Activated CD8-positive, alpha-beta memory T cell treated with anti-CD3 and anti-CD28 coated beads, Interleukin-2, amount 50 U/mL, for 48 hours (primary cell): ENCODE measurements around the gene CHIC2.
"Not testable (repeated sequence)": the region's sequence is repeated elsewhere in the genome, so short reads cannot be mapped to it uniquely, and the experiment has no call there.

Experiments
- DNase-seq: peaks from one replicate; pipeline ENCODE4 v3.0.0-alpha.2; 2020

CHIC2 gene

DNA sequence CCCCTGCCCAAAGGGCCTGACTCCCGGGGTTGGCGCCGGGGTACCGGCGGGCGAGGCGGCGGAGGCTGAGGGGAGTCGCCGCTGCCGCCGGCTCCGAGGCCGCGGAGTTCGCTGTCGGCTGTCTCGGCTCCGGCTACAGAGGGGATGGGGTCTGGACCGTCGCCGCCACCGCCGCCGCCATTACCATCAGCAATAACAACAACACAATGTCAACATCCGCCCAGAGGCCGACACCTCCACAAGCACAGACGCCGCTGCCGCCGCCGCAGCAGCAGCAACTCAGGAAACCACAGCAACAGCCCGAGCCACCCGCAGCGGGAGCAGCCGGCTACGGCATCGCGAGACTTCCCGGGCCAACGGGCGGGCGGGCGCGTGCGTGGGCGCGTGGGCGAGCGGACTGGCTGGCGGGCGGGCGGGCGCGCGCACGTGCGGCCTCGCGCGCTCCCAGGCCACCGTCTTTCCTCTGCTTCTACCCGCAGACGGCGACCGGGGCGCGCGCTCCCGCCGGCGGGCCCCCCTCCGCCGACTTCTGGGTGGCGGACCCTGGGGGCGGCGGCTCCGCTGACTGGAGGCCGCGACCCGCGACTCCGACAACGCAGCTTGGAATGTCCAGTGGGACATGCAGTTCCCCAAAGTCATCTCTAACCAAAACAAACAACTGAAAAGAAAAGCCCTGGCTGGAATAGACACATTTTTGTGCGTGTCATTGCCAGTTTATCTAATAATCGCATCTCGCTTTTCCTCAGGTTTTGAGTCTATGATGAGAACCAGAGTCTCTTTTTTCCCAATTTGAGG lies at the start of gene CHIC2:
Gene CHIC2 (minus strand): TSS at position 289 of the 795 bp plus-strand sequence. CDS start 305 bp downstream, outside the sequence.
- peak; percentile 97 for DNase-seq

DNA sequence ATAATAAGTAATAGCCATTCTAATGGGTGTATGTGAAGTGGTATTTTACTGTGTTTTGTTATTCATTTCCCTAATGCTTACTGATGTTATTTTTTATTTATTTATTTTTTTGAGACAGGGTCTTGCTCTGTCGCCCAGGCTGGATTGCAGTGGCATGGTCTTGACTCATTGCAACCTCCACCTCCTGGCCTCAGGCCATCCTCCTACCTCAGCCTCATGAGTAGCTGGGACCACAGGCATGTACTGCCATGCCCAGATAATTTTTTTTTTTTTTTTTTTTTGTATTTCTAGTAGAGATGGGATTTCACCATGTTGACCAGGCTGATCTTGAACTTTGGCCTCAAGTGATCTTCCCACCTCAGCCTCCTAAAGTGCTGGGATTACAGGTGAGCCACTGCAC lies 48.8 kb upstream of the CHIC2 start:
- not testable (repeated sequence) for DNase-seq

DNA sequence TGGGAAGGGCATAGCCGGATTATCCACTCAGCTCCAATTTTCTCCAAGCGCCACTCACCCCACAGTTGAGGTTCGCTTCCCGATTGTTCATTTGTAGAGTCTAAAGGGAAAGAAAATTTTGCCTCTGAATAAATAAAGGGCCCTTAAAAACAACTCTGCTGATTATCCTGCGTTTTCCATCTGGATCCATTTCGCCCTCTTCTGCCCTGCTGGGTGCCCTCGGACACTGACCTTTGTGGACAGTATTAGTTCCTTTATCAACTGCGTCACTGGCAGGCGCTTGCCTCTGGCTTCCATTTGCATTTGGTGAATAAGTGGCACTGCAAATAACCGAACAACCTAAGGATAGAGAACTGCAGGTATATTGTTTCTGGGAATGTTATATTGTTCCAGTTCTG lies 45.6 kb upstream of the CHIC2 start:
- DNase-seq = no peak

DNA sequence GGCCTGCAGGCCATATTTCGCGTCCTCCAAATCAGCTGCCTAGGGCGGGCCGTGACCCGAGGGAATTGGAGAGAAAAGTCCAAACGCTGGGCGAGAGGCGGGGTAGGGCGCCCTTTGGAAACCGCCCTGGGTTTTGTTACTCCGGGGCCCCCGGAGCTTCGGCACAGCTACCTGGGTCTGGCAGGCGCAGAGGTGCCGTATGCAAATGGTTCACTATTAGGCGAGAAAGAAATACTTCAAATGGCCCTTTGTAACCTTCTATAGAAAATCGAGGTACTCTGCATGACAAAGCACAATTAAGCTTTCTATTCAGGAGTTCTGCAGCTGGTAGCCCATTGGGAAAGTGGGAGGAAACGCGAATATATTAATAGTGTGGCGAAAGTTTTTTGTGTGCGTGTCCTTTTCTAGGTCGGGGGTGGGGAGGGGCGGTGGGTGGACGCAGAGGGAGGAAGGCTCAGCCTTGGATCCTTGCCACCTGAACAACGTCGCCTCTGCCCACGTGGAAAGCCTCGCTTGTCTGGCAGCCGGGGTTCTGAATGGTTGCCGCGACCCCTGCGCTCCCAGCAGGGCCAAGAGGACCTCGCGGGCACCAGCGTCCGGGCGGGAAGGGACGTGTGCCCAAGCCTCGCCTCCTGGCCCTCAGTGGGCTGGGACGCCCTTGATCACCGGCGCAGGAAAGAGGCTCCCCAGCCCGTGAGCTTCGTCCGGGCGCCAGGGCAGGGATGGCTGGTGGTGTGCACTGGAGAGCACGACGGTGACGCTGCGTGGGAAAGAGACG lies 45.0 kb upstream of the CHIC2 start:
- DNase-seq = no peak

DNA sequence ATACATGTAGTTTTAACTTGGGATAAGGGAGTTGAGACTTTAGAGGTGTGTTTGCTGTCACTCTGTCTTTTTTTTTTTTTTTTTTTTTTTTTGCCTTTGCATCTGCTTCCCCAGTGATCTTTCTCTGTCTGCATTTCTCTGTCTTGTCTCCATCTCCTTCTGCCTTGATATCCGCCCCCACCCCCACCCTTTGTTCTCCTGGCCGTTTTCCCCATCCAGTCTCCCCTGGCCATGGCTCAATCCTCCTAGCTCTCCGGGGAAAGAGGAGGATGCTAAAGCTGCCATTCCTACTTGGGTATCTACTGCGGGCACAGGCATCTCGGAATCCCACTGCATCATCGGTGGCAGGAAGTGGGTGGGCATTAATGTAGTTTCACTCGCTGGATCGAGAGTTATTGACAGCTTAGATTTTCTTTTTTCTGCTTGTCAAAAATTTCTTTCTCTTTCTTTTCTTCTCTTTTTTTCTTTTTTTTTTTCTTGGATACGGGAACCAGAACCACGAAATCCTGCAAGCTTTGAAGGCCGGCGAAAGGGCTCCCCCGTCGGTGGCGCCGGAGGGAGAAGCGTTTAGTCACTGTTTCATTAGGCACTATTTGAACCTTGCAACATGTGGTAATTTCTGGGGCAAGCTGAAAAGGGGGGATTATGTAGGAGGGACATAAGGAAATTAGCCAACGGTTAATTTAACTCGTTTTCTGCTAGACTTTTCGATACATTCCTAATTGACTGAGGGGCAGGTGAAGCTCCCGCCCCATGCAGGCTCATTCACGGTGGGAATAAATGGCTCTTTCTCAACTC lies 43.7 kb upstream of the CHIC2 start:
- DNase-seq = no peak

DNA sequence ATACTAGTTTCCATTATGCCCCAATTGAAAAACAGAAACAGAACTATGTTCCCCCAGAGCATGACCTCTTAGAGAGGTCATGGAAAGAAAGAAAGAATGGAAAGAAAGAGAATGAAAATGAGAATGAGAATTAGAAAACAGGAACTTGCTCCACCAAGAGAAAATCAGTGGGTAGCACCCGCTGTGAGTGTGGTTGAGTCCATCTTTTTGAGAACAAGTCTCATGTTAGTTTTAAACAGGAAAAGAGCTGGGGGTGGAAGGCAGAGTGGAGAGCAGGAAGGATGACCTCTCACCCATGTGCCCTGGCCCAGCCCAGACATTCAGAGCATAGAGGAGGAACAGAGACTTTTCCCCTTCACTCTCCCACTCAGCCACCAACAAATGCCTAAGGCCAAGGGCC lies 40.5 kb upstream of the CHIC2 start:
- DNase-seq = no peak

DNA sequence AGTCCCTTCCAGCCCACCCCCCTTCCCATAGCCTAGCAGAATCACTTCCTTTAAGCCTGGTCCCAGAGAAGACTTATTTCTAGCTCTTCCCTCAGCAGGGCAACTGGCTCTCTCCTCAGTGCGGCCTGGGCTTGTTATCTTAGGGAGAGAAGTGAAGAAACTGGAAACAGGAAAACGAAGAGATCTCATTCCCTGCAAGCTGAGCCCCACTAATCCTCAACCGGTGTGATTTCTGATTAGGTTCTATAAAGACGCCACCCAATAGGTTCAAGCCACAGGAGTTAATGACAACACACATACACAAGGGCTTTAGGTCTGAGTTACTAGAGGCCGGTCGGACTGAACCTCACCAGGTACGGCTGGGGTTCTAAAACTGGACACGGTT lies 38.8 kb upstream of the CHIC2 start:
- no peak for DNase-seq

DNA sequence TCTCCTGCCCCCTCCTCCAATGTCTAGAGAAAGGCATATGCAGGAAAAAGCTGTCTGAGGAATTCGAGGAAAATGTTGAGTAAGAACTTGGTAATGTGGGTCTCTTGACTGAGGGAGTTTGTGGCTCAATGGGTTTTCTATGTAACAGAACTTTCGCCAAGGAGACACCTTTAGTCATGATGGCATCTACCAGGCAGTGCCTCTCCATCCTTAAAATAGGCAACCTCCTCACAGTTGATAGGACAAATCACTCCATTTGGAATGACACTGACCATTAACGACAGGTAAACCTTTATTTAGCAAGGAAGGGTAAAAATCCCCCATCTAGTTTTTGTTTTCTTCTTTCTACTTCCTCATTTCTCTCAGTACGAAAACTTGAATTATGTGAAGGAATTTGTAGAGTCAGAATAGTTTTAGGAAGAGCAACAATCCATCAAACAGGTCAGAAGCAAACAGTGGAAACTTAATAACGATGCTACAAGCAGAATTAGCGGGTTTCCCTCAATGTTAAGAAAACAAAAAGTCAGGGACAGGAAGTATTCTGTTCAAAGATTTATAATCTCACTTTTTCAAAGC lies 38.2 kb upstream of the CHIC2 start:
- no peak for DNase-seq

DNA sequence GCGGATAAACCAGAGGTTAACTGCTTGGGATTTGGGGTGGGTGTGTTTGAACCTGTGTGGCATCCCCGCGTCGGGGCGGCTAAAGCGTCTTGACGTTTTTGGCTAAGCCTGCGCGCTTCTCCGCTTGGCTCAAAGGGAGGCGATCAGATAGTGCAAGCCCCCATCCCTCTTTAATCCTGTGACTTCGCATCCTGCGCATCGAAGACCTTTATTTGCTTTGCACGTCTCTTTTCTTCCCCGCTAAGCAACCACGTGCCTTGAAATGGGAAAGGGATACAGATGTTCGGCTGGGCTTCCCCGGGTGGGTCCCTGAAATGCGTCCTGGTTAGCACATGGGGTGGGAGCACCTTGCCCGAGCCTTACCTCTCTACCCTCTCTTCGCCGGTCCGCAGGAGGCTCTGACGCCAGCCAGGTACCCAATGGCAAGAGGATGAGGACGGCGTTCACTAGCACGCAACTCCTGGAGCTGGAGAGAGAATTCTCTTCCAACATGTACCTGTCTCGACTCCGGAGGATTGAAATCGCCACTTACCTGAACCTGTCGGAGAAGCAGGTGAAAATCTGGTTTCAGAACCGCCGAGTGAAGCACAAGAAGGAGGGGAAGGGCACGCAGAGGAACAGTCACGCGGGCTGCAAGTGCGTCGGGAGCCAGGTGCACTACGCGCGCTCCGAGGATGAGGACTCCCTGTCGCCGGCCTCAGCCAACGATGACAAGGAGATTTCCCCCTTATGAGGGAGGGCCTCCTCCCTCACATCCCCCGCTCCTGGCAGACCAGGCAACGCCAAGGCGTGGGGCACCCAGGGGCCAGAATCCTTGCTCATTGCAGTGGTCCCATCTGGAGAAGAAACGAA lies 37.0 kb upstream of the CHIC2 start:
- peak; percentile 56 for DNase-seq

DNA sequence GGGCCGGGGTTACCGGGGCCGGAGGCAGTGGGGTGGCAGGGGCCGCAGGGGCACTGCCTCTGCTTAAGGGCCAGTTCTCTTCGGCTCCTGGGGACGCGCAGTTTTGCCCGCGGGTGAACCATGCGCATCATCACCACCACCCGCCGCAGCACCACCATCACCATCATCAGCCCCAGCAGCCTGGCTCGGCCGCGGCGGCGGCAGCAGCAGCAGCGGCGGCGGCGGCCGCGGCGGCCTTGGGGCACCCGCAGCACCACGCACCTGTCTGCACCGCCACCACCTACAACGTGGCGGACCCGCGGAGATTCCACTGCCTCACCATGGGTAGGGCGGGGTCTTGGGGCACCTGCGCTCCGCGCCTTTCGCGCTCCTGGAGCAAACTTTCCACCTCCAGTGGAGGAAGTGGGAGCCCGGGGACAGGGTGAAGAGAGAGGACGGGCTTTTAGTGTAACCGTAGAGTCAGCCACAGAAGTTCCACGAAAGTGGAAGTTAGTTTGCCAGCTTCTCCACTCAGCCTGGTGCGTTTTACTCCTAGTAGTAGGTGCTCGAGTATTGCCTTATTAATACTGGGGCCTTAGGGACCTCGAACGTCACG lies 36.3 kb upstream of the CHIC2 start:
- peak; percentile 55 for DNase-seq

DNA sequence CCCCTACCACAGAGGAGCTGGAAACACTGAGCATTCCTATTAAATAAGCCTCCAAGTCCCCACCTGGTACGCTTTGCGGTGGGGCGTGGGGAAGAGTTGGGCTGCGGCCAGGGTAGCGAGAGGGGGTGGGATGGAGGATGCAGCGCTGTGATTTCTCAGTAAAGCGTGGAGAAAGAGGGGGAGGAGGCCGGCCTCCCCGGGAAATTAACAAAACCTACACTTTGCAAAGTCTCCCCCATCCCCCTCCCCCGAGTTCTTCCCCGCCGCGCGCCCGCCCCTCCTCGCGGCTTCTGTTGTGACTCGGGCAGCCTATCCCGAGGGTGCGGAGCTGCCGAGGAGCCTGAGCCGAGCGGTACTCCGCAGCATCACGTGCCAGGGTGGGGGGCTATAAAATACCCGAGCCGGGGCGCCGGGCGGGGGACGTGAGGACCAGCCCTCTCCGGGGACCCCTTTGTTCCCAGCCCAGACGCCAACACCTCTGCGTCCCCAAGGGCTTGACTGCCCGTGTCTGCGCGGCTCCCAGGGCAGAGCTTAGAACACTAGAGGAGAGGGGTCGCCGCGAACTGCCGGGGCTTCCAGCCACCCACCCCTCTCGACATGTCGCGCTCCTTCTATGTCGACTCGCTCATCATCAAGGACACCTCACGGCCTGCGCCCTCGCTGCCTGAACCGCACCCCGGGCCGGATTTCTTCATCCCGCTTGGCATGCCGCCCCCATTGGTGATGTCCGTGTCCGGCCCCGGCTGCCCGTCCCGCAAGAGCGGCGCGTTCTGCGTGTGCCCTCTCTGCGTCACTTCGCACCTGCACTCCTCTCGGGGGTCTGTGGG lies 35.6 kb upstream of the CHIC2 start, which contains the start of gene GSX2:
Gene GSX2 (plus strand): TSS at position 416 of the 827 bp plus-strand sequence. CDS start 182 bp downstream, at position 598.
- peak; percentile 62 for DNase-seq

DNA sequence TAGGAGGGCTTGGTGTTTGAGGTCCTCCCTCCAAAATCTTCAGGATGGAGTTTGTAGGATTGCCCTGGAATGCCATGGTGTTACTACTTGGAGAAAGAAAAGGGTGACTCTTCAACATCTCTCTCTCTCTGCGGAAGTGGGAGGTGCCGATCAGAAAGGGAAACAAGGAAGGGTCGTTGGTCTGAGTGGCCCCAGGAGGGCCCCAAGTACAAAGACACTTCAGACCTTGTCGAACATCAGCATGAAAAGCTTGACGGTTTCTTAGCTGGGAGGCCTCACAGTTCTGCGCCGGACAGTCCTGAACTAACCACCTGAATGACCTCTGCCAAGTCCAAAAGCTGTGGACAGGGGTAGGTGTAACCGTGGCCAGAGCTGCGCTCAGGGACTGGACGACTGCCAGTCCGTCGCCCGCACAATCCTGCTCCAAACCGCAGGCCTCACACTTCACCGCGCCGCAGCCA lies 34.9 kb upstream of the CHIC2 start:
- DNase-seq = no peak

DNA sequence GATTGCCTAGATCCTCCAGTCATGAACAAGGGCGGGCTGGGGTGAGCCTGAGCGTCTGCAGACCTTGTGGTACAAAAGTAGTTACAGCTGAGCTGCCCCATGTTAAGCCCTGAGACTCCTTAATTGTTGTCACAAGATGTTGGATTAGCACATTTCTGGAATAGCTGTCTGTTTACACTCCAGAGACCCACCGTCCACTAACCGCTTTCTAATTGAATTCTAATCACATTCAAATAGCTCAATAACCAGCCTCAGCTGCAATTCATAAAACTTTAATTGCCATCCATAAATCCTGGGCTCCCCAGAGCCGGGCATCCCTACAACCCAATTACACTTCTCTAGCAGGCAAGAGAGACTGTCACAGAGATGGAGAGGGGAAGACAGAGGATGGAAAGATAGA lies 34.0 kb upstream of the CHIC2 start:
- DNase-seq = no peak

DNA sequence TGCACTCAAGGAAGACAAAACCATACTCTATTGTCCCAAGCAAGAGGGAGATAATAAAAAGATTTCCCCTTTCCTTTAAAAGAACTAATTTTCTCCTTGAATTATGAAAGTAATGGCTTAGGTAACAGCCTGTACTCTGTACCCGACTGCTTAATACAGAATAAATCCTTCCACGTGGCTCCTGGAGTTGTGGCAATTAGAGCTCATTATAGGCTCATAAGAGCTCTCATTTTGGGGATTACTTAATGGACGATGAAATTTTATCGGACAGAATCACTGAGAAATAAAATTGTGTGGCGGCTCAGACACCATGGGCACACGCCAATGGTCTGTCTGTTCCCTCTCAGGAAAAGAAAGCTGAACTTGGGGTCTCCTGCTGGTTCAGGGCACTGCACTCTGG lies 32.7 kb upstream of the CHIC2 start:
- no peak for DNase-seq

DNA sequence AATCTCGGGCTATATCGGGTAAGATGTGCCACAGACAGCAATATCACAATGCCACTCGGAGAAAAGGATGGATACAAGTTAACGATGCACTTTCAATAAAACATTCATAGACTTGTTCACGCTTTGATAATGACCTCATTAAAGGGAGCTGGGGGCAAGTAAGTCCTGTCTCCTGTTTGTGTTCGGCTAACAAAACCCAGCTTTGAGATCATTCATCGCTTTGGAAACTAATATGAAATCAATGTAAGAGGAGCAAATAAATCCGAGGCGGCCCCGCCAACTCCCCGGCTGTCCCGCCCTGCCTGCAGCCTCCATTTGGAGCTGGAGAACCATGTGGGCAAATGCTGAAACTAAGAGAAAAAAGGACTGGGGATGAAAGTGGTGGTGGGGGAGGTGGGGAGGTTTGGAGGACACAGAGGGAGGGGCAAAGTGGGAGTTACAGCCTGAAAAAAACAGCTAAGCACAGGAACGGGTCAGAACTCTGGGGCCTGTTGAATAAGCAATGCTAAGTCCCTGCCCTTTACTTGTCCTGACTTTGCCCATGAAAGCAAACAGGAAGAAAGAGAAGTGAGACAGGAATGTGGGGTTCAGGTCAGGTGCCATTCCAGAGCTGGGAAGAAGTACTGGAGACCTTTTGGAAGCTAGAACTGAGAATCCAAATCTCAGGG lies 32.0 kb upstream of the CHIC2 start:
- DNase-seq = no peak

DNA sequence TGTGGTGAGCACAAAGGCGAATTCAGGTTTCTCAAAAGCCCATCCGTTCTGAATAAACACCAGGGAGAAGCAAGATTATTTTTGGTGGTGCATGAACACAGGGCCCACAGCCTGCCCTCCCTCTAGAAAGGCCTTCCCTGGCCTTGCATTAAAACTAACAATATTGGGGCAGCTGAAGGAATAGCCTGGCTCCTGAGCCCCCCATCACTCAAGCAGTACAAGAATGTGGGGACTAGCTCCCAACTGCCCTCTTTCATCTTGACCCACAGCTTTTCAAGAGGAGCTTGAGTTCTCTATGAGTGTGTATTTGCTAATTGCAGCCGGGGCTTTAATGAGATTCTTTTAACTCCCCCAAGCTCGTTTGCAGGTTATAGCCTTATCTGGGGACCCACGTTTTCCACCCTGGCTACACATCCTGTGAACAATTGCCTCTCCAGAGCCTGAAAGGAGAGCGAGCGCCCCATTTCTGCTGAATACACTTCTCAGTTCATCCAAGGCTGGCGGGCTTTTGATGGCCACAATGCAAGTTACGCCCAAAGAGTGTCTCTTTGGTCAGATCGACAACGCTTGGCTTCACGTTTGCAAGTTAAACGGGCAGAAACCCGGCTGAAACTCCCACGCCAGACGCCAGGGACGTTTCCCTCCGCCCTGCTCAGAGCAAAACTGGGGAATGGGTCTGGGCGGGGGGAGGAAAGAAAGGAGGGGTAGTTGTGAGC lies 30.9 kb upstream of the CHIC2 start:
- no peak for DNase-seq

DNA sequence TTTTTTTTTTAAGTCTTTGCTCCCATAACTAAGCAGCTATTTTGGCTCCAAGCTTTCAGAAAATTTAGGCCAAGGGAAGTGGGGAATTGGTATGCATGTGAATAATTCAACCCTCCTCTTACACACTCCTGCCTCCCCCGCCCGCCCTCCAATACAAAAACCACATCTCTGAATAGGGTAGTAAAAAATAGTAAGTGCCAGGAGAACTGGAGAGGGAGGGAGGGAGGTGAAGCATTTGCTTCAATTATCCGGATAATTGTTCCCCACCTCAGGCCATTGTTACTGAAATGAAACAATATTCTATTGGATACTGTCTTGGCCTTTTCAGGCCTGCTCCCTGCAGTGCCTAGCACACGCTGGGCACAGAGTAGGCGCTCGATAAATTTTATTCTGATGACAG lies 30.0 kb upstream of the CHIC2 start:
- DNase-seq = no peak

DNA sequence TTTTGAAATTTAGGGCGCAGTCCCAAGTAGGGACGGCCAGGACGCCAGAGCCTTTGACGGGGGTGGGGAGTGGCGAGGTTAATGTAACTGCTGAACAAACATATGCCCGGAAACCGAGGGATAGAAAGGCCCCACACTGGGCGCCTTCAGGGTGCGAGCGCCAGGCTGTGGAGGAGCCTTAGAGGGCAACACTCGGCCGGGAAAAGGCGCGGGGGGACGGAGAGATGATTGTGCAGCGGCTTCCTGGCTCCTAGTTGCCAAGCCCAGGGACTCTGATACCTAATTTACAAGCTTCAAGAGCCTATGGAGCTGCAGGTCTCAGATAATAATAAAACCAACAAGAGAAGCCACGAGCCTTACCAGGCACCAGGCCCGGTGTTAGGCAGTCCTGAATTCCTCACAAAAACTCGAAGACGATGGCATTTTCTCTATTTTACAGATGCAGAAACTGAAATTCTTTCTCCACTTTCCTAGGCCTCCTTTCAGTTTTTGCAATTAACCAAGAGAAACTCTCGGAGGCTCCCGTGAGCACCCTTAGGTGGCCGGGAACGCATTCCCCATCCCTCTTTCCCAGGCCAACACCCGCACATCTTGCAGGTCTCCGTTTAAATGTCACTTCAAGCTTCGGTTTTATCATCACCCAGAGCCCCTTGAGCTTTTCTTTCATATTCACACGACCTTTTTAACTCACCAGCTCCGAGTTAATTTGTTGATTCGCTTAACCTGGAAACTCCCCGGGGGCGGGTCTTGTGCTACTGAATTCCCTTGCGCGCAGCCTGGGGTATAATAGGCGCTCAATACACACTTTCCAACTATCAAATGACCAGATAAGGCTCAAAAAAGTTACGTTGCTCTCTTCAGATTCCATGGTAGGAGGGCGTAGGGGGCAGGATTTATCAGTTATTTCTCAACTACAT lies 29.2 kb upstream of the CHIC2 start:
- no peak for DNase-seq
